ENCODE measurements around the gene NXPE4. TPM values are rescaled to one million over a fixed set of nuclear protein-coding genes. Genes with fewer than 3 reads are reported as not detected.

The NXPE4 gene
- total RNA-seq, 1 donor from 2014 or later = not detected

DNA sequence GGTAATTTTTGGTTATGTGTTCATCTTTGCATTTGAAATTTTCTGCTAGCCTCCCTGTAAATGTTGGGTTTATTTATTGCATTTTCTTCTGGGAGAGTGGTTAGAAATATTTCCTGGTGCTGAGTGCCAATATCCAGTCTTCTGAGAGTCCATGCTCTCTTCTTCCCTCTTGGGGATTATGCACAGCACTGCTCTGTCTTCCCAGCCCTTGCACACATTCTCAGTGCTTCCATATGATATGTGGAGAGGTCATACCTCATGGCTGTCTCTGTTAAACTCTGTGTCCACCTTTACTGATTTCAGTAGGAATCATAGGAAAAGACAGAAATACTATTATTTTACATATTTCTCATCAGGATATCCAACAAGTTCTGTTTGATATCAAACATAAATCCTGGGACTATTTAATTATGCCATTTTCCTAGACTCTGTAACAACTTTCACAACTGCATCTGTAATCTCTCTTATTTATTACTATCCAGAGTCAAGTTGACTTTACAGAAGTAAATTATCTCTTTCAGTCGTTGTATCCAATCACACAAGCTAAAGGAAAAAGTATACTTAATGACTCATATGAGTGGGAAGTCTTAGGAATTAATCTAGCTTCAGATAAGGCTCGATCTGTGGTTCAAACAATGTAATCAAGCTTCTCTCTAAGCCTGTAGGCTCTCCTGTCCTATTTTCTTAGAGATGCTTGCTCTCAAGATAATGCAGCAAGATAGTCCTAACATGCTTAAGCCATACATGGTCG is 33.2 kb downstream of the NXPE4 start:
- DNase-seq (ENCODE audit: low read depth in 2 of 2) = no peak

DNA sequence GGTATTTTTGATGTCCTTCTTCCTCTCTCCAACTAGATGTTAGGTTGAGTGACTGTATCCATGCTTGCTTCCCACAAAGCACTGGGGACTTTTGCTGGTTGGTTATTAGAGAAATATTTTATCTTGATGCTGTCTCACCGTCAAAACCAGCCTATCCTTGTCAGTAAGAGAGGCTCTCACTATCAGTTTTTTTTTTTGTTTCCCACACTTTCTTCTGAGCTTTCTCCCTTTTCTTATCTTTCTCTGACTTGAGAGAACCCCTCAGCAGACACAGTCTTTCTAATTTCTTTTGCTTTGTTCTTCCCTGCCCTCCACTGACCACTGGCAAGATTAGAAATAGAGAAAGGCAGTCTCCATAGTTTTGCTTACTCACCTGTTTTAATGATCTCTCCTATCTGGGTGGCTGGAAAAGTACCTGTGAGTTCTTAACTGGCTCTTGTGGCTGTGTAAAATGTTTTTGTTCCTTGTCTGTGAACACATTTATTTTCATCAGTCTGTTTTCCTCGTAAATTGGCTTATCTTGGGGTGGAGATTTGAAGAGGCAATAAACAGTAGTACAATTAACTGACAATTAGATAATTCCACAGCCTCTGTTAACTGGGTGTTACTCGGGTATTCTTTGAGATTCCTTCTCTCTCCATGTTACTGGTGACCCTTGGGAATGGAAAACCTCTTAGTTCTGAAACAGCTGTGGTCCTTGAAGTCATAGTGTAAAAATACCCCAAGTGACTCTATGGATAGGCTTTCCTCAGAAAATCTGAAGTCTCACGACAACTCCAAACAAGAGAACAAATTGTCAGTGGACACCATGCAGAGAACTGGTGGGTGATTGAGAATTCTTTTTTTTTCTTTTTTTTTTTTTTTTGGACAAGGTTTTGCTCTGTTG is 35.9 kb downstream of the NXPE4 start, which contains the start of gene NXPE1:
Gene NXPE1, minus strand, starts transcription at position 457 of the 886 bp plus-strand sequence. CDS start 8,680 bp downstream, outside the sequence.
- DNase-seq (ENCODE audit: low read depth in 2 of 2) = no peak

DNA sequence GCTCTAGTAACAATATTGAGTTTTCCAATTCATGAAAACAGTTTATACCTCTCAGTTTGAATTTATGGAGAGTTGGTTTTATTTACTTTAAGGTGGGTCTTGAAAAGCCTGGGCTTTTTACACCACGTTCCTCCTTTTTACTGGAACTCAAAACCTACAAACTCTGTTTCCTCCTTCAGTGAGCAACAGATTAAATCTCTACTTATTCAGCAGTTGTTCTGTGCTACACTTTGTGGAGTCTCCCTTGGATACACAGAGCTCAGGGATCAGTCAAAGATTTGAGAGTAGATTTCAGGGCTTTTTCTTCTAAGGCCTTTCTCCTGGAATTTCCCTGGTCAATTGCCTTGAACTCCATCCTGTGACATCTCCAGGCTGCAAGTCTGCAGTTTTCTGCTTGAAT is 39.5 kb downstream of the NXPE4 start:
- DNase-seq (ENCODE audit: low read depth in 2 of 2) = no peak

DNA sequence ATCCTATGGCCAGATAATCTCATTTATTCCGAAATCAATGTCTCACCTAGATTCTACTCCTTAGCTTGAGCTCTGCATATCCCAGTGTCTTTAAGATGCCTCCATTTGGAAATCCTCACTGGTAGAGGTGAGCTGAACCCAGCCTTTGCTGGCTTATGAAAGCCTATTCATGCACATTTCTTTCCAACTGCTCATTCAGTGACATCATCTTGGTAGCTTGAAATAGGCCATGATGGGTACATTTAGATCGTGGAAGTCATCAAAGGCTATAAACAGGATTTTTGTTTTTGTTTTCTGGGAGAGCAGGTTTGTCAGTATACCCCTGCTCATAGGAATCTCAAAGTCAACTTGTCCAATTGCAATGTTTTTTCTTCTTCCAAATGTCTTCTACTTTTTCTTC is 41.9 kb downstream of the NXPE4 start:
- no peak for DNase-seq (ENCODE audit: low read depth in 2 of 2)

DNA sequence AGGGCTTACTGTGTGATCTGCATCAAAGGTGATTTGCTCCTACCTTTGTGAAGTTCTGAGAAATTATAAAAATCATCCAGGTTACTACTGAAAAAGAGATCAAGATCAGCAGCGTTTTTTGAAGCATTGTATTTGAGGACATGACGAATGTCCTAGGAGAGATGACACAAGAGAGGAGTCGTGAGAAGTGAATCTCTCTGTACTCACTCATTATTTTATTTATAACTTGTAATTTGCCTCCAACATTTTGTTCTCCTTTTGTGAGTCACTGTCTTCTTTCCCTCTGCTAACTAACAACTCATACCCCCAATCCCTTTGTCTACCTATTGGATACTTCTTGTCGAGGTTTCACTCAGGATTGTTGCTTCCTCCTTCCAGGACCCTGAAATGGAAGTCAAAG is 44.5 kb downstream of the NXPE4 start:
- no peak for DNase-seq (ENCODE audit: low read depth in 2 of 2)

DNA sequence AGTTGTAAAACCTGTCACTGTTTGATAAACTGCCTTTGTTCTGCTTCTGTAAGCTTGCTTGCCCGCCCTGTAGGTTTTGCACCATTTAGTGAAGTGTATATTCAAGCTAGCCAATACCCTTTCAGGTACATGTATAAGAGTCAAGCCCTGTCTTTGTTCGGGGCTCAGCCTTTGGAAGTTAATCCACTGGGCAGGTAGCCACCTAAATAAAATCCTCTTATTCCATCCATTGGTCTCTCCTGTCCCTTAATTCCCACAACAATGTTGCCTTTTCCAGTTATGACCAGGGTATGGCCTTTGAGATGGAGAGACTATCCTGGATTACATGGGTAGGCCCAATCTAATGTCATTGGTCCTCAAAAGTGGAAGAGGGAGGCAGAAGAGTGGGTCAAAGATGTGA is 69.9 kb downstream of the NXPE4 start:
- DNase-seq (ENCODE audit: low read depth in 2 of 2) = no peak

DNA sequence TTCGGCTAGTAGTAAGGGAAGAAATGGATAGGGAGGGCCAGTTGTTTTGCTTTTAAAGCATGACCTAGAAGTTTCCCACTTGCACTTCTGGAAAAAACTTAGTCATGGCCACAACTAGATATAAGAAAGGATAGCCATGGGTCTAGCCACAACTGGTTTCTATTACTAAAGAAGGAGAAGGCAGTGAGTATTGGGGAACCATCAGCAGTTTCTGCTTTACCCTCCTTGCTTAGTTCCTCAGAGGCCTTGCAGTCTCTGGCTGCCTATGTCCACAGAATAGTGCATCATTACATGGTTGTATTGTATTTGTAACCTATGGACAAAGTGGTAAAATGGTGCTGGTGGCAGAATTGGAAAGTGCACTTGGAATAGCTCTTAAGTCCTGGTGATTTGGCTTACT is 71.5 kb downstream of the NXPE4 start:
- DNase-seq (ENCODE audit: low read depth in 2 of 2) = no peak

DNA sequence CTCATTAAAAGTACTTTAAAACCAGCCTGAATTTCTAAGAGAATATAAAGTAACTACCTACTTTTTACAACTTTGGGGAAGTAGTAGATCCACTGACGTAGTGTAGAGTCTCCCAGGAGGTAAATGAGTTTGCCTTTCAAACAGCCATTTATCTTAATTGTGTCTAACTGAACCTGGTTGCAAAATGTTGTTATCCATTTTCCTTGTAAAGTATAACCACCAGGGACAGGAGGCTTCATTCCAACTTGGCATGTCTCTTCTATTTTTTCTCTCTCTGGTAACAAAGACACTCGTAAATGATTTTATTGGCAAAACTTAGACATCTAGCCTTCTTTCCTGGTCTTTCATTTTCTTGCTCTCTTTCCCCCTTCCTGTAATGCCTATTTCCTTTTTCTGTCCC is 72.8 kb downstream of the NXPE4 start:
- no peak for DNase-seq (ENCODE audit: low read depth in 2 of 2)

Other genes starting within 250 kb of the NXPE4 start
- gene C11orf71, start 195.3 kb downstream of the NXPE4 start, total RNA-seq = 4.3 and 4.4 TPM in 2 replicates
- 52.8 and 53.4 TPM in 2 replicates for gene RBM7, start 195.1 kb downstream of the NXPE4 start, total RNA-seq
- gene REXO2, start 156.3 kb downstream of the NXPE4 start, total RNA-seq = 110 and 132 TPM in 2 replicates
- gene NXPE1, start 35.9 kb downstream of the NXPE4 start, total RNA-seq = not detected in 2 replicates
- gene NXPE2, start 82.7 kb upstream of the NXPE4 start, total RNA-seq = not detected in 2 replicates